ENCODE measurements around the gene SAPCD2.

SAPCD2 gene

GRCh38 chr9:137014166-137014565 is 56.2 kb downstream of the SAPCD2 start:
- DNase-seq: no peak

- DNase-seq: no peak
Measured at GRCh38 chr9:137013571-137013940, 56.8 kb downstream of the SAPCD2 start.

GRCh38 chr9:137012694-137013570 is 57.4 kb downstream of the SAPCD2 start:
- DNase-seq: no peak

Measured in NCI-H2171 treated with DMSO at 0.1 percent for 48 hours (cell line).